Measurements from ENCODE around the gene DNAH2. TPM values are rescaled to one million over a fixed set of nuclear protein-coding genes. Genes with fewer than 3 reads are reported as not detected.

Gene DNAH2
- total RNA-seq, 4 donors from 2014 or later, result 0.08 to 0.31 TPM; not detected in 2

GRCh38 chr17:7715936-7716886, 1.3 kb upstream of the DNAH2 start:
- no peaks in the 10 kb centered on the region for H3K36me3 ChIP-seq
- peak overlapping the region; percentile 45 to 64 for H3K4me3 ChIP-seq
- peaks cover 0 to 23% (median 7%) of the 10 kb centered on the region in 3 donors for H3K4me1 ChIP-seq
- no peaks in the 10 kb centered on the region for H3K9me3 ChIP-seq
- ATAC-seq, result no peak
- WGBS, 2 donors (ENCODE audit: low coverage in 1 of 2), result 24 to 29% methylated on average over 7 to 16 of the region's 20 CpGs
- TF ChIP-seq, protein P1, sequence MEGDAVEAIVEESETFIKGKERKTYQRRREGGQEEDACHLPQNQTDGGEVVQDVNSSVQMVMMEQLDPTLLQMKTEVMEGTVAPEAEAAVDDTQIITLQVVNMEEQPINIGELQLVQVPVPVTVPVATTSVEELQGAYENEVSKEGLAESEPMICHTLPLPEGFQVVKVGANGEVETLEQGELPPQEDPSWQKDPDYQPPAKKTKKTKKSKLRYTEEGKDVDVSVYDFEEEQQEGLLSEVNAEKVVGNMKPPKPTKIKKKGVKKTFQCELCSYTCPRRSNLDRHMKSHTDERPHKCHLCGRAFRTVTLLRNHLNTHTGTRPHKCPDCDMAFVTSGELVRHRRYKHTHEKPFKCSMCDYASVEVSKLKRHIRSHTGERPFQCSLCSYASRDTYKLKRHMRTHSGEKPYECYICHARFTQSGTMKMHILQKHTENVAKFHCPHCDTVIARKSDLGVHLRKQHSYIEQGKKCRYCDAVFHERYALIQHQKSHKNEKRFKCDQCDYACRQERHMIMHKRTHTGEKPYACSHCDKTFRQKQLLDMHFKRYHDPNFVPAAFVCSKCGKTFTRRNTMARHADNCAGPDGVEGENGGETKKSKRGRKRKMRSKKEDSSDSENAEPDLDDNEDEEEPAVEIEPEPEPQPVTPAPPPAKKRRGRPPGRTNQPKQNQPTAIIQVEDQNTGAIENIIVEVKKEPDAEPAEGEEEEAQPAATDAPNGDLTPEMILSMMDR (IDR thresholded peaks at IDR 0.05), result no peak
- TF ChIP-seq POLR2AphosphoS5 (IDR thresholded peaks at IDR 0.05) (no peak), EP300 (IDR thresholded peaks at IDR 0.05) (no peak), POLR2A (IDR thresholded peaks at IDR 0.05) (no peak)
- peaks cover 51% of the 10 kb centered on the region for H3K27me3 ChIP-seq
- peak overlapping the region in 3 of 4 donors; percentile 64 to 80 (median 70) for H3K27ac ChIP-seq

DNA sequence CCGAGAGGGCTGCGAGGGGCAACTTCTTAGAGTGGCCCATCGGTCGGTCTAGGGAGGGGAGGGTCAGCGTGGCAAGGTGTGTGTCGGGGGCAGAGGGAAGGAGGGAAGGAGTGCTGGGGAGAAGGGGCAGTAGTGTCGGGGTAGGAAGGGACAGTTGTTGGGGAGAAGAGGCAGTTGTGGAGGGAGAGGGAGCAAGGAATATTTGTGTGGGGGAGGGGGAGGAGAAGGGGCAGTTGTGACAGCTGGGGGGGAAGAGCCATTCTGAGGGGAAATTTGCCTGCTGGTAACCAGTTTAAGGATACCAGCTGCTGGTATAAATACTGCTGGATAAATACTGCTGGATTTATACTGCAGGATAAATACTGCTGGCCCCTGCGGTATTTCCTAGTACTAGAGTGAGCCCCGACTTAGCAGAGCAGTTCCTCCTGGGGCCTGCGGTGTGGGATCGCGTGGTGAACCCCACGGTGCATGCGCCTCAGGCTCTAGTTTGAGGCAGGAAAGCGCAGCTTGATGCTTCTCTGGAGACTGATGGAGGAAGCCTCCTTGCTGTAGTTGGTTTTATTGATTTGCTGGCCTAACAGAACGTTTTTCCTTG, 309 bp downstream of the DNAH2 start:
- Histone ChIP-seq H3K4me3 (peak overlapping the region; percentile 45 to 64), H3K9me3 (no peaks in the 10 kb centered on the region), H3K27ac (peak overlapping the region in 3 of 4 donors; percentile 64 to 80 (median 70)), H3K27me3 (peaks cover 48% of the 10 kb centered on the region), H3K36me3 (no peaks in the 10 kb centered on the region), H3K4me1 (peaks cover 0 to 23% (median 7%) of the 10 kb centered on the region in 3 donors)
- TF ChIP-seq POLR2AphosphoS5 (IDR thresholded peaks at IDR 0.05) (no peak), EP300 (IDR thresholded peaks at IDR 0.05) (no peak), POLR2A (IDR thresholded peaks at IDR 0.05) (no peak)
- TF ChIP-seq, protein P1 (IDR thresholded peaks at IDR 0.05), result no peak
- WGBS, 2 donors (ENCODE audit: low coverage in 1 of 2), result 11 to 22% methylated on average over 8 to 15 of the region's 16 CpGs
- ATAC-seq, result no peak

GRCh38 chr17:7719661-7720060, 2.1 kb downstream of the DNAH2 start:
- Histone ChIP-seq H3K36me3 (no peaks in the 10 kb centered on the region), H3K27ac (no peak overlapping the region), H3K27me3 (peaks cover 47% of the 10 kb centered on the region), H3K4me1 (peaks cover 0 to 23% (median 7%) of the 10 kb centered on the region in 3 donors), H3K9me3 (no peaks in the 10 kb centered on the region), H3K4me3 (no peak overlapping the region)
- TF ChIP-seq EP300 (IDR thresholded peaks at IDR 0.05) (no peak), POLR2AphosphoS5 (IDR thresholded peaks at IDR 0.05) (no peak)
- TF ChIP-seq, protein P1 (IDR thresholded peaks at IDR 0.05), result no peak
- no peak for ATAC-seq
- 74 to 89% methylated on average over 3 to 8 of the region's 9 CpGs for WGBS, 2 donors (ENCODE audit: low coverage in 1 of 2)

DNA sequence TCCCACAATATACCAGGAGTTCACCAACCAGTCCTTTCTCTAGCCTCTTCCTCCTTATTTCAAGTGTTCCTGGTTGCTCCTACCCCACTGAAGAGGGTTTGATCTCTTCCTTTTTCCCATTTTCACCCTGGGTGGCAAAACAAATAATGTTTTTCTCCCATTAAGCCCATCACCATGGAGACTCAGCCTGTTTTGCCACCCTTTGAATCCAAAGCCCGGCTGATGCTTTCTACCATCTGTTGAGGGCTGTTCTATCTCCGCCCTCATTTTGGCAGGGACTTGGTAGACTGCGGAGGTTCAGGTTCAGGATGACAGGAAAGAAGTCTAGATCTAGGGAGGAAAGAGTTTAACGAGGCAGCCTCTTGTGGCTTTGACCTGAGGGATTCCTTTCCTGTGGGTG, 2.6 kb downstream of the DNAH2 start:
- WGBS, 2 donors (ENCODE audit: low coverage in 1 of 2), result 17 to 44% methylated on average over 2 to 4 of the region's 4 CpGs

More for the DNA sequence above, 2.6 kb downstream of the DNAH2 start:
- Histone ChIP-seq H3K4me1 (peaks cover 0 to 23% (median 7%) of the 10 kb centered on the region in 3 donors), H3K4me3 (no peak overlapping the region), H3K9me3 (no peaks in the 10 kb centered on the region), H3K36me3 (no peaks in the 10 kb centered on the region), H3K27ac (no peak overlapping the region), H3K27me3 (peaks cover 47% of the 10 kb centered on the region)
- no peak for ATAC-seq
- TF ChIP-seq EP300 (IDR thresholded peaks at IDR 0.05) (no peak), POLR2AphosphoS5 (IDR thresholded peaks at IDR 0.05) (no peak), POLR2A (IDR thresholded peaks at IDR 0.05) (no peak)
- TF ChIP-seq, protein P1 (IDR thresholded peaks at IDR 0.05), result no peak
